ENCODE data around the gene MPL.

Gene MPL

GRCh38 chr1:43337588-43337987 lies at the start of gene MPL:
MPL (plus strand) TSS chr1:43337818; CDS start chr1:43337849, 31 bp downstream.
- no peak for DNase-seq (ENCODE audit: low read depth in 2 of 3, low spot score in 2 of 3)

DNA sequence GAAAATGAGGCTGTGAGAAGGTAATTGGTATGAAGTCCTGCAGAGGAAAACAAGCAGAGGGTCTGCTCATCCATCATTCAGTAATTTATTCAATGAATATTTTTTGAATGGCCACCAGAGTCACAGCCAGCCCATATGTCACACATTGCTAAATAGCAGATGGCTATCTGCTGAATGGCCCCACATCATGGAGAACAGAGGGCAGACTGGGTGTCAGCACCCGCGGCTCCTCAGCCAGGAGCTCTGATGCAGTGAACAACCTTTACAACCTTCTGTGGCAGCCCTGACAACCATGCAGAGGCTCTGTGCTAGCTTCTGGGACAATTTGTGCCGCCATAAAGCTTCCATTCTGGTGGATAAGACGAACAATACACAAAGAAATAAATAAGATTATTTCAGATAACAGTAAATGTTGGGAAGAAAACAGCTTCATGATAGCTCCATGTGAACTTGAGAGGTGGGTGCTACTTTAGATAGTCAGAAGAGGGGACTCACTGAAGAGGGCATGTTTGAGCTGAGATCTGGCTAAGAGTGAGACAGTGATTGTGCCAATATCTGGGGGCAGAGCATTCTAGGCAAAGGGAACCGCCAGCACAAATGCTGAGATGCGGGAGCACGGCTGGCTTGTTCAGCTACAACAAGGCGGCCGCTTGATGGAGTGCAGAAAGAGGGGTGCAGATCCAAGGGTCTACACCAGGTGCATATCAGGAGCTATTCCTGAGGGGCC lies 49.4 kb upstream of the MPL start:
- DNase-seq (ENCODE audit: low read depth in 2 of 3, low spot score in 2 of 3) = no peak

DNA sequence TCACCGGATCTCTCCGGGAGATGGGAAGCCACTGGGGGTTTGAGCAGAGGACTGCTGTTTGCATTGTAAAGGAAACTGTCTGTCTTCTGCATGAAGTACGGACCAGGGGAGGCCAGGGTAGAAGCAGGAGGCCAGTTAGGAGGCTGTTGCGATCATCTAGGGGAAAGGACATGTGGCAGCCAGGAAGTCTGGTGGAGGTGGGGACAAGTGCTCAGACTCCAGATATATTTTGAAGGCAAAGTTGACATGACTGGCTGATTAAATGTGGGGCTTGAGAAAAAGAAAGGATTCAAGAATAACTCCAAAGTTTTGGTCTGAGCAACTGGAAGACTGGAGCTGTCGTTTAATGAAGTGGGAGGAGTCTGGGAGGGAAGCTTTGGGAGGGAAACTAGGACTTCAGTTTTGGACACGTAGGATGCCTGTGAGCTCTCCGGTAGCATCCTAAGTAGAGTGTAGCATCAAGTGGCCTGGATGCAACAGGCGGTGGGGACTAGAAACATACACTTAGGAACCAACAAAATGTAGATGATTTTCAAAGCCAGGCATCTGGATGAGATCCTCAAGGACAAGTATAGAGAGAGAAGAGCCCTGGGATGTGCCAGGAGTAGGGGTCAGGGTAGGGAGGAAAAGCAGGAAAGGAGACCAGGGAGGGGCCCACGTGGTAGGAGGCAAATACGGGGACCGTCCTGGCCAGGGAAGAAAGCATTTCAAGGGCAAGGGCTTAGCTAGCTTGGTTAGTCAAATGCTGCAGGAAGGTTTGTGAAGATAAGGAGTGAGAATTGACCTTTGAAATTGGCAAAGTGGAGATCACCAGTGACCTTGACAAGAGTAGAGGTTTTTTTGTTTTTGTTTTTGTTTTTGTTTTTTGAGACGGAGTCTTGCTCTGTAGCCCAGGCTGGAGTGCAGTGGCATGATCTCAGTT lies 48.6 kb upstream of the MPL start:
- no peak for DNase-seq (ENCODE audit: low read depth in 2 of 3, low spot score in 2 of 3)

- no peak for DNase-seq (ENCODE audit: low read depth in 2 of 3, low spot score in 2 of 3)
Observed at GRCh38 chr1:43292216-43292615, 45.4 kb upstream of the MPL start.

DNA sequence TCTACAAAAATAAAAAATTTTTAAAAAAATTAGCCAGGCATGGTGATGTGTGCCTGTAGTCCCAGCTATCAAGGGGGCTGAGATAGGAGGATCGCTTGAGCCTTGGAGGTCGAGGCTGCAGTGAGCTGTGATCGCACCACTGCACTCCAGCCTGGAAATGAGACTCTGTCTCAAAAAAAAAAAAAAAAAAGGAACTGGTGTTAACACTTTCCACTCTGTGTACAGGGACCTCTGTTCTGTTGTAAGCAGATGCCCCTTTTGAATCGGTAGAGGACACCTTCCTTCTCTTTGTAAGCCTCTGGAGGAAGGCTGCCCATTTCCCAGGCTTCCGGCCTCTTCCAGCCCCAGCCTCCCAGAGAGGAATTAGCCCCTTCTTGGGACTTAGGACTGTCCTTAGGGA lies 44.9 kb upstream of the MPL start:
- no peak for DNase-seq (ENCODE audit: low read depth in 2 of 3, low spot score in 2 of 3)

GRCh38 chr1:43293176-43293575 lies 44.4 kb upstream of the MPL start:
- no peak for DNase-seq (ENCODE audit: low read depth in 2 of 3, low spot score in 2 of 3)

DNA sequence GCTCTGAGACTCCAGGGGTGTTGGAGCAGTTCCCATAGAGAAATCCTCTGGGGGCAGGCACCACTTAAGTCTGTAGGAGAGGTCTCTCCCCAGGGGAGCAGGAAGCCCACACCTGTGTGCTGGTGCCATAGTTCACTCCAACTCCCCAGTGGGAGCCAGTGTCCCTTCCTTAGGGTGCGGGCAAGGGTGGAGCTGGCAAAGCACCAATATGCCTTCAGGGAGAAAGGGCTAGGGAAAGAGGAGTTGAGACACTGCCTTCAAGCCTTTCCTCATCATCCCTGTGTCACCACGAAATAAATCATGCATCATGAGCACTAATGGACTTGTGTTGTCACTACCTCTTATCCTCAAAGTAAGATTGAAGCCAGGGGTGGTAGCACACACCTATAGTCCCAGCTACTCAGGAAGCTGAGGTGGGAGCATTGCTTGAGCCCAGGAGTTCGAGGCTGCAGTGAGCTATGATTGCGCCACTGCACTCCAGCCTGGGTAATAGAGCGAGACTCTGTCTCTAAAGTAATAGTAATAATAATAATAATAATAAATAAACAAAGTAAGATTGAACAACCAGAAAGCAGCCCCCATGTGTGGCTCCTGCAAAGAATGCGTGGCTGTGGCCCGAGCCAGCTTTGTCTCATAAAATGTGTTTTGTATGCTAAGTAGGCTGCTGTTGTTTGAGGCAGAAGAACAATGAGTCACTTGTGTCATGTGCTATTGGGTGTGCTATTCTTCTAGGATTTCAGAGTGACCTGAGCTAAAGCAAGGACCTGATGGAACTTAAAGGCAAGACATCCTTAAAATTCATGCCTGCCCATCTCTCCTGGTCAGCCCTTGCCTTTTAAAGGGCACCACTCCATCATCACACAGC lies 43.5 kb upstream of the MPL start:
- DNase-seq (ENCODE audit: low read depth in 2 of 3, low spot score in 2 of 3) = no peak

DNA sequence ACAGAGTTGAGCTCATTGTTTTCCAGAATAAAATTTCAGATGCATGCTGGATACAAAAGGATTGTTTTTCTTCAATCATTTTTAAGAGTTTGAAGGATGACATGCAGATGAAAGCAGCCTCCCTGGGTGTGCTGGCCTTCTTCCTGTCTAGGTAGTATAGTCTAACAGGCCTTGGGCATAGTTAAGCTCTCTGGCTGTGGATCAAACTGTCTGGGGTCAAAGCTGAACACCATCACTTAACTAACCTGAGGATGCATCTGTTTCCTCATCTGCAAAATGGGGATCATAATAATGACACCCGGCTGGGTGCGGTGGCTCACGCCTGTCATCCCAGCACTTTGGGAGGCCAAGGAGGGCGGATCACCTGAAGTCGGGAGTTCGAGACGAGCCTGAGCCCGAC lies 42.9 kb upstream of the MPL start:
- DNase-seq (ENCODE audit: low read depth in 2 of 3, low spot score in 2 of 3) = no peak

DNA sequence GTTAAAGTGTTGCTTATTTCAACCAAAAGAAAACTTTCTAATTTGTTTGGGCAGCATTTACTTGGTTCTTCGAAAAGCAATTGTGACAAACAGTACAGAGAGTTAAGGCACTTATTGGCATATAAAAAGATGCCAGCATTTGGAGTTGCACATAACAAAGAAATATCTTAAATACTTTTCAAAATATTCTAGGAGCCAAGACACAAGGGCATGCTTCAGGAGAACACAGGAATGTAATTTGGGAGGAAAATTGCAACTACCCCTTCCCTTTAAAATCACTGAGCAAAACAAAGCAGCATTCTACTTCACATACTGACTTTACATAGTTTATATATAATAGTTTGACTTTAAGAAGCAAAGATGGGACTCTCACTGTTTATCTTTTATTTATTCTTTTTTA lies 41.4 kb upstream of the MPL start:
- DNase-seq (ENCODE audit: low read depth in 2 of 3, low spot score in 2 of 3) = no peak

GRCh38 chr1:43298055-43298454 lies 39.6 kb upstream of the MPL start:
- DNase-seq (ENCODE audit: low read depth in 2 of 3, low spot score in 2 of 3) = no peak

DNA sequence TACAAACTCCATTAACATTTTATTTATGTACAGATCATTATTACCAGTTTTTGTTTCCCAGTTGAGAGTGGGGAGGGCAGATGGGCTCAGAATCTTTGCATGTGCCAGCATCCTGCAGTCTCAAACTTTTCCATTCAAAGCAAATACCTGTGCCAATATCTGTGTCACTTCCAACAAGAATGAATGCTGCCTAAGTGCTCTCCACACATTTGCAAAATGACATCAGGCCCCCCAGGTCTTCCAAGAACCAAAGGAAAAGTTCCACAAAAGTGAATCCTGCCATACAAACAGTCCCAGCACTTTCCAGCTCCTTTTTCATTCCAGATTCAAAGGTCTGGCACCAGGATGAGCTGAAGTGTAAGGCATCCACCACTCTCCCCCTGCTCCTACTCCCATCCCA lies 38.5 kb upstream of the MPL start:
- DNase-seq (ENCODE audit: low read depth in 2 of 3, low spot score in 2 of 3) = no peak

GRCh38 chr1:43300378-43301094 lies 37.1 kb upstream of the MPL start, which contains the start of gene TIE1:
TIE1 (plus strand) TSS chr1:43300982; CDS start chr1:43301072, 90 bp downstream.
- DNase-seq (ENCODE audit: low read depth in 2 of 3, low spot score in 2 of 3) = no peak

DNA sequence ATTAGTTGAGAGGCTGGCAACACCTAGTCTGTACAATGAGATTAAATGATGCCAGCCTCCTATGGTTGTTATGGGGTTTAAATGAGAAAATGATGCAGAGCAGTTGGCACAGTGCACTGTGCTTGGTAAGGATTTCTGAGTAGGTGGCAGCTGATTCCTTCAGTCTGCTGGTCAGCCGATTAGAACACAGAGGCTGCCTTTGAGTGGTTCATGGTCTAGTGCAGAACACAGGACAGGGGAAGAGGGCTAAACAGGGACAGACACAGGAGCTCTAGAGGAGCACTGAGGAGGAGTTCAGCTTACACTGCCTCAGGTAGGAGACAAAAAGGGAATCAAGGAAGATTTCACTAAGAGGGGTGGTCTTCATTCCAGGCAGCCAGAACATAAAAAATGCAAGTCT lies 35.4 kb upstream of the MPL start:
- DNase-seq (ENCODE audit: low read depth in 2 of 3, low spot score in 2 of 3) = no peak

- DNase-seq (ENCODE audit: low read depth in 2 of 3, low spot score in 2 of 3) = no peak
Observed at GRCh38 chr1:43302721-43303470, 34.7 kb upstream of the MPL start.

GRCh38 chr1:43303471-43304313 lies 33.9 kb upstream of the MPL start:
- DNase-seq (ENCODE audit: low read depth in 2 of 3, low spot score in 2 of 3) = no peak

GRCh38 chr1:43304314-43304681 lies 33.3 kb upstream of the MPL start:
- no peak for DNase-seq (ENCODE audit: low read depth in 2 of 3, low spot score in 2 of 3)

GRCh38 chr1:43304771-43305300 lies 32.8 kb upstream of the MPL start:
- DNase-seq (ENCODE audit: low read depth in 2 of 3, low spot score in 2 of 3) = no peak

- DNase-seq (ENCODE audit: low read depth in 2 of 3, low spot score in 2 of 3) = no peak
Observed at GRCh38 chr1:43305461-43305860, 32.2 kb upstream of the MPL start.

Measured in activated CD8-positive, alpha-beta memory T cell treated with anti-CD3 and anti-CD28 coated beads for 48 hours (primary cell).